A673 (cell line): ENCODE data around the gene DIMT1. TPM values are rescaled to one million over a fixed set of nuclear protein-coding genes. Genes with fewer than 3 reads are reported as not detected.

Experiments
- BruUV-seq: library from RNA; stranded (reverse); fragments of 400-500 nt; replicated peaks from 2 replicates; lab custom pipeline; 2021; lab: Mats Ljungman, UMichigan
- CTCF ChIA-PET: fragments of 300-600 bp; sonication (Branson Sonifier 250); formaldehyde crosslinking; loops from one replicate; lab custom pipeline; 2022; ENCODE audit warnings: antibody characterized with exemption; lab: Charles Lee
- POLR2A ChIA-PET: fragments of 300-600 bp; sonication (Branson Sonifier 250); formaldehyde crosslinking; loops from one replicate; lab custom pipeline; 2022; ENCODE audit warnings: antibody characterized with exemption; ENCODE audit not compliant: low non-redundant PET; lab: Charles Lee
- DNase-seq: peaks from one replicate; pipeline ENCODE4 v3.0.0-alpha.2; 2015; ENCODE audit warnings: low spot score
- H3K27ac ChIP-seq: fragments of 200-600 bp; sonication (generic); 2 replicates; pipeline ENCODE4 v1.5.1; 2016; ENCODE audit warnings: mixed run types, low read depth, mild to moderate bottlenecking, mixed read lengths, antibody characterized with exemption, low read length; ENCODE audit not compliant: poor library complexity, severe bottlenecking
- H3K27me3 ChIP-seq: fragments of 200-600 bp; sonication (generic); replicated peaks from 2 replicates; pipeline ENCODE4 v1.6.1; 2017; ENCODE audit warnings: mixed run types, low read depth, mild to moderate bottlenecking, mixed read lengths, antibody characterized with exemption, low read length; ENCODE audit not compliant: insufficient read depth, poor library complexity
- H3K36me3 ChIP-seq: fragments of 200-600 bp; sonication (generic); 2 replicates; pipeline ENCODE4 v1.6.1; 2016; ENCODE audit warnings: mixed run types, mild to moderate bottlenecking, mixed read lengths, antibody characterized with exemption, low read length; ENCODE audit not compliant: insufficient read depth, poor library complexity, severe bottlenecking
- H3K4me1 ChIP-seq: fragments of 200-600 bp; sonication (generic); 2 replicates; pipeline ENCODE4 v1.6.1; 2017; ENCODE audit warnings: mixed run types, mild to moderate bottlenecking, mixed read lengths, antibody characterized with exemption, low read length; ENCODE audit not compliant: insufficient read depth, poor library complexity, severe bottlenecking
- H3K4me3 ChIP-seq: fragments of 200-600 bp; sonication (generic); 2 replicates; pipeline ENCODE4 v1.5.1; 2016; ENCODE audit warnings: low read depth, mixed run types, mild to moderate bottlenecking, mixed read lengths, low read length; ENCODE audit not compliant: poor library complexity, severe bottlenecking
- H3K9me3 ChIP-seq: fragments of 200-600 bp; sonication (generic); 2 replicates; pipeline ENCODE4 v1.6.1; 2016; ENCODE audit warnings: mixed run types, low read depth, mild to moderate bottlenecking, mixed read lengths, antibody characterized with exemption, low read length; ENCODE audit not compliant: poor library complexity, severe bottlenecking
- CTCF ChIP-seq: fragments of 300-800, 200-600 bp; sonication (generic); conservative IDR thresholded peaks from 2 replicates; pipeline ENCODE4 v1.5.1; 2017; ENCODE audit warnings: low read depth, mild to moderate bottlenecking, antibody characterized with exemption, low read length, moderate library complexity, mixed read lengths
- EZH2 ChIP-seq: fragments of 200-600 bp; sonication (generic); IDR thresholded peaks from 2 replicates; pipeline ENCODE4 v1.6.1; 2017; ENCODE audit warnings: borderline replicate concordance, low read depth, mild to moderate bottlenecking, mixed read lengths, antibody characterized with exemption, low read length; ENCODE audit not compliant: poor library complexity, severe bottlenecking
- intact Hi-C: fragments of 100-400 bp; cut with micrococcal nuclease; formaldehyde crosslinking; loops from one replicate; pipeline ENCODE4 v1.10.0; 2022; ENCODE audit not compliant: unreplicated experiment
- total RNA-seq: library from RNA; stranded (reverse); gene quantifications from 2 replicates; pipeline ENCODE4 v1.2.3, GENCODE V29; 2021

Gene DIMT1
- total RNA-seq, 1 experiment from 2014 or later = 55.1 TPM

GRCh38 chr5:62376064-62376463 is 27.6 kb downstream of the DIMT1 start:
- H3K27me3 ChIP-seq = no peaks in the 10 kb centered on the region
- intact Hi-C loops = no loop called here
- H3K4me1 ChIP-seq = no peaks in the 10 kb centered on the region
- H3K27ac ChIP-seq = no peak overlapping the region
- ChIA-PET POLR2A (no interaction called here), CTCF (no interaction called here)
- H3K4me3 ChIP-seq = no peak overlapping the region
- no peak for DNase-seq
- H3K36me3 ChIP-seq = peaks cover 67% of the 10 kb centered on the region
- TF ChIP-seq EZH2 = no peak
- no peak for TF ChIP-seq CTCF
- no peaks in the 10 kb centered on the region for H3K9me3 ChIP-seq
- no TSS peak for BruUV-seq

GRCh38 chr5:62375627-62376026 is 28.1 kb downstream of the DIMT1 start:
- CTCF ChIA-PET = no interaction called here
- Histone ChIP-seq H3K9me3 (no peaks in the 10 kb centered on the region), H3K27me3 (no peaks in the 10 kb centered on the region), H3K4me3 (no peak overlapping the region), H3K36me3 (peaks cover 63% of the 10 kb centered on the region), H3K27ac (no peak overlapping the region), H3K4me1 (no peaks in the 10 kb centered on the region)
- BruUV-seq = no TSS peak
- POLR2A ChIA-PET = no interaction called here
- no peak for DNase-seq
- TF ChIP-seq EZH2 = no peak
- no peak for TF ChIP-seq CTCF
- intact Hi-C loops = no loop called here

- no peaks in the 10 kb centered on the region for H3K27me3 ChIP-seq
- no peaks in the 10 kb centered on the region for H3K9me3 ChIP-seq
- no peaks in the 10 kb centered on the region for H3K4me1 ChIP-seq
- intact Hi-C loops = no loop called here
- DNase-seq = no peak
- peaks cover 66% of the 10 kb centered on the region for H3K36me3 ChIP-seq
- no peak overlapping the region for H3K27ac ChIP-seq
- no TSS peak for BruUV-seq
- no peak overlapping the region for H3K4me3 ChIP-seq
- ChIA-PET CTCF (no interaction called here), POLR2A (no interaction called here)
- no peak for TF ChIP-seq EZH2
- TF ChIP-seq CTCF = no peak
These were observed 29.6 kb downstream of the DIMT1 start for GRCh38 chr5:62374090-62374489.
